Activated CD8-positive, alpha-beta memory T cell treated with anti-CD3 and anti-CD28 coated beads, Interleukin-2, amount 50 U/mL, for 48 hours (primary cell): ENCODE measurements around the gene UGT1A9.
"Not testable (repeated sequence)": the region's sequence is repeated elsewhere in the genome, so short reads cannot be mapped to it uniquely, and the experiment has no call there.

Experiments used
- DNase-seq: peaks from one replicate; pipeline ENCODE4 v3.0.0-alpha.2; 2020

Gene UGT1A9

GRCh38 chr2:233671290-233672161 is at the start of gene UGT1A9:
UGT1A9 (plus strand) TSS chr2:233671898; CDS start chr2:233671935, 37 bp downstream.
- DNase-seq = no peak

- no peak for DNase-seq
Measured at GRCh38 chr2:233627331-233628025, 44.2 kb upstream of the UGT1A9 start.

GRCh38 chr2:233636306-233636705 is 35.4 kb upstream of the UGT1A9 start, which contains the start of gene UGT1A10:
UGT1A10 (plus strand) TSS chr2:233636448; CDS start chr2:233636523, 75 bp downstream.
- DNase-seq = not testable (repeated sequence)

- no peak for DNase-seq
Measured at GRCh38 chr2:233638836-233639235, 32.9 kb upstream of the UGT1A9 start.

- no peak for DNase-seq
Measured at GRCh38 chr2:233639860-233640259, 31.8 kb upstream of the UGT1A9 start.

- no peak for DNase-seq
Measured at GRCh38 chr2:233643128-233643527, 28.6 kb upstream of the UGT1A9 start.

GRCh38 chr2:233646033-233646432 is 25.7 kb upstream of the UGT1A9 start:
- DNase-seq = not testable (repeated sequence)

- DNase-seq = no peak
Measured at GRCh38 chr2:233650981-233651380, 20.7 kb upstream of the UGT1A9 start.

- no peak for DNase-seq
Measured at GRCh38 chr2:233651430-233651829, 20.3 kb upstream of the UGT1A9 start.

- DNase-seq = no peak
Measured at GRCh38 chr2:233654501-233654900, 17.2 kb upstream of the UGT1A9 start.

- DNase-seq = no peak
Measured at GRCh38 chr2:233655043-233655442, 16.7 kb upstream of the UGT1A9 start.

GRCh38 chr2:233655943-233656342 is 15.8 kb upstream of the UGT1A9 start:
- DNase-seq = not testable (repeated sequence)

GRCh38 chr2:233656443-233656842 is 15.3 kb upstream of the UGT1A9 start:
- DNase-seq = no peak

- no peak for DNase-seq
Measured at GRCh38 chr2:233658610-233659009, 13.1 kb upstream of the UGT1A9 start.

GRCh38 chr2:233663911-233664310 is 7.8 kb upstream of the UGT1A9 start:
- DNase-seq = no peak

GRCh38 chr2:233668605-233669260 is 3.0 kb upstream of the UGT1A9 start:
- no peak for DNase-seq

GRCh38 chr2:233672886-233673285 is 1.2 kb downstream of the UGT1A9 start:
- no peak for DNase-seq

- no peak for DNase-seq
Measured at GRCh38 chr2:233673896-233674295, 2.2 kb downstream of the UGT1A9 start.

- no peak for DNase-seq
Measured at GRCh38 chr2:233674314-233674713, 2.6 kb downstream of the UGT1A9 start.

GRCh38 chr2:233674995-233675394 is 3.3 kb downstream of the UGT1A9 start:
- no peak for DNase-seq

- DNase-seq = no peak
Measured at GRCh38 chr2:233676046-233676445, 4.3 kb downstream of the UGT1A9 start.

GRCh38 chr2:233679196-233679595 is 7.5 kb downstream of the UGT1A9 start:
- no peak for DNase-seq

GRCh38 chr2:233680361-233681045 is 8.8 kb downstream of the UGT1A9 start:
- no peak for DNase-seq
